HG03175 (cell line): Measurements from ENCODE around the gene LMBR1L.

Experiments used
- ATAC-seq: cut with Tn5 transposase; IDR thresholded peaks from one replicate; pipeline ENCODE4 v1.9.1; 2021; ENCODE audit warnings: mild to moderate bottlenecking, moderate library complexity; ENCODE audit not compliant: unreplicated experiment

LMBR1L gene

GRCh38 chr12:49054524-49054923 is 56.1 kb downstream of the LMBR1L start:
- no peak for ATAC-seq

- no peak for ATAC-seq
Measured at GRCh38 chr12:49054096-49054495, 56.6 kb downstream of the LMBR1L start.

GRCh38 chr12:49052451-49053208 is 58.0 kb downstream of the LMBR1L start:
- ATAC-seq = no peak

GRCh38 chr12:49051777-49052438 is 58.7 kb downstream of the LMBR1L start:
- ATAC-seq = no peak

GRCh38 chr12:49051373-49051764 is 59.3 kb downstream of the LMBR1L start:
- no peak for ATAC-seq

GRCh38 chr12:49050507-49051372 is 59.9 kb downstream of the LMBR1L start:
- ATAC-seq = no peak

- no peak for ATAC-seq
Measured at GRCh38 chr12:49049566-49050224, 61.0 kb downstream of the LMBR1L start.

- no peak for ATAC-seq
Measured at GRCh38 chr12:49048953-49049352, 61.7 kb downstream of the LMBR1L start.
